NCI-H526 (cell line): ENCODE measurements around the gene PRUNE2.
A peak's percentile ranks its signal among the peaks of the same experiment; 100 is the strongest.
"Not testable (repeated sequence)": the region's sequence is repeated elsewhere in the genome, so short reads cannot be mapped to it uniquely, and the experiment has no call there.

Source experiments
- DNase-seq, 2 experiments: peaks; one replicate each; lab custom pipeline; 2025; lab: John Stamatoyannopoulos, UW

Gene PRUNE2

GRCh38 chr9:76793784-76794431 lies 112.0 kb downstream of the PRUNE2 start:
- DNase-seq, result no peak

- no peak for DNase-seq
Measured at GRCh38 chr9:76789840-76790239, 116.1 kb downstream of the PRUNE2 start.

- no peak for DNase-seq
Measured at GRCh38 chr9:76787677-76788076, 118.2 kb downstream of the PRUNE2 start.

- DNase-seq, result no peak
Measured at GRCh38 chr9:76785501-76785900, 120.4 kb downstream of the PRUNE2 start.

- DNase-seq, result no peak
Measured at GRCh38 chr9:76784881-76785280, 121.0 kb downstream of the PRUNE2 start.

GRCh38 chr9:76772686-76773445 lies 133.0 kb downstream of the PRUNE2 start:
- DNase-seq, result no peak

- DNase-seq, result no peak
Measured at GRCh38 chr9:76766126-76766525, 139.8 kb downstream of the PRUNE2 start.

- DNase-seq, result no peak
Measured at GRCh38 chr9:76764138-76764537, 141.8 kb downstream of the PRUNE2 start, which contains the start of gene PCA3. PCA3 (plus strand) TSS chr9:76764438.

- no peak for DNase-seq
Measured at GRCh38 chr9:76761448-76761847, 144.5 kb downstream of the PRUNE2 start.

- DNase-seq, result peak in 1 of 2 experiments; percentile 14
Measured at GRCh38 chr9:76759732-76760131, 146.2 kb downstream of the PRUNE2 start.

GRCh38 chr9:76758476-76758875 lies 147.4 kb downstream of the PRUNE2 start:
- DNase-seq, result no peak

GRCh38 chr9:76756941-76757673 lies 148.8 kb downstream of the PRUNE2 start:
- DNase-seq, result no peak

- peak; percentile 3 to 52 for DNase-seq
Measured at GRCh38 chr9:76756268-76756640, 149.7 kb downstream of the PRUNE2 start.

- no peak for DNase-seq
Measured at GRCh38 chr9:76751001-76751400, 154.9 kb downstream of the PRUNE2 start.

- DNase-seq, result no peak
Measured at GRCh38 chr9:76744336-76744735, 161.6 kb downstream of the PRUNE2 start.

GRCh38 chr9:76743931-76744330 lies 162.0 kb downstream of the PRUNE2 start:
- no peak for DNase-seq

GRCh38 chr9:76742890-76743289 lies 163.0 kb downstream of the PRUNE2 start:
- DNase-seq, result not testable (repeated sequence)

GRCh38 chr9:76741524-76741923 lies 164.4 kb downstream of the PRUNE2 start:
- no peak for DNase-seq

GRCh38 chr9:76738402-76738801 lies 167.5 kb downstream of the PRUNE2 start:
- DNase-seq, result no peak

- no peak for DNase-seq
Measured at GRCh38 chr9:76737154-76737902, 168.6 kb downstream of the PRUNE2 start.

- DNase-seq, result no peak
Measured at GRCh38 chr9:76734716-76735115, 171.2 kb downstream of the PRUNE2 start.

GRCh38 chr9:76733096-76733495 lies 172.8 kb downstream of the PRUNE2 start:
- DNase-seq, result no peak
